Neural crest cell (in vitro differentiated cells): ENCODE results near the gene ANKRD23. TPM values are rescaled to one million over a fixed set of nuclear protein-coding genes. Genes with fewer than 3 reads are reported as not detected.
"Not testable (repeated sequence)": the region's sequence is repeated elsewhere in the genome, so short reads cannot be mapped to it uniquely, and the experiment has no call there.

Source experiments
- DNase-seq: peaks from one replicate; pipeline ENCODE4 v3.0.0; 2021; ENCODE audit warnings: low read depth, mixed read lengths, low spot score
- H3K27ac Mint-ChIP-seq: one replicate; pipeline ENCODE4 v1.8.0; 2021; ENCODE audit warnings: mild to moderate bottlenecking, mixed read lengths; ENCODE audit not compliant: unreplicated experiment
- H3K27me3 Mint-ChIP-seq: 2 replicates; pipeline ENCODE4 v1.8.0; 2021; ENCODE audit warnings: low read depth, mild to moderate bottlenecking, mixed read lengths
- H3K36me3 Mint-ChIP-seq: 2 replicates; pipeline ENCODE4 v1.8.0; 2021; ENCODE audit warnings: low read depth, mild to moderate bottlenecking, mixed read lengths
- H3K4me1 Mint-ChIP-seq: 2 replicates; pipeline ENCODE4 v1.8.0; 2021; ENCODE audit warnings: mixed read lengths
- H3K4me3 Mint-ChIP-seq: one replicate; pipeline ENCODE4 v1.8.0; 2021; ENCODE audit warnings: mild to moderate bottlenecking, mixed read lengths
- H3K9me3 Mint-ChIP-seq: 2 replicates; pipeline ENCODE4 v1.8.0; 2021; ENCODE audit warnings: mixed read lengths
- CTCF ChIP-seq: fragments of 200-600 bp; sonication (generic); conservative IDR thresholded peaks from 2 replicates; pipeline ENCODE4 v1.5.0; 2021; ENCODE audit warnings: antibody characterized with exemption, mild to moderate bottlenecking
- total RNA-seq: library from RNA; stranded (reverse); gene quantifications from 2 replicates; pipeline ENCODE4 v1.2.1, GENCODE V29; 2021

ANKRD23 gene
- total RNA-seq, 1 donor from 2014 or later: 11.4 TPM

GRCh38 chr2:96863575-96864342 lies 19.9 kb upstream of the ANKRD23 start:
- no peak for DNase-seq
- no peaks in the 10 kb centered on the region for H3K27me3 Mint-ChIP-seq
- no peaks in the 10 kb centered on the region for H3K9me3 Mint-ChIP-seq
- H3K36me3 Mint-ChIP-seq: peaks cover 8% of the 10 kb centered on the region
- no peak overlapping the region for H3K27ac Mint-ChIP-seq
- no peak for TF ChIP-seq CTCF
- H3K4me1 Mint-ChIP-seq: peaks cover 41% of the 10 kb centered on the region
- peak overlapping the region; percentile 81 for H3K4me3 Mint-ChIP-seq

- peaks cover 42% of the 10 kb centered on the region for H3K4me1 Mint-ChIP-seq
- not testable (repeated sequence) for DNase-seq, H3K27me3 Mint-ChIP-seq, H3K27ac Mint-ChIP-seq, H3K9me3 Mint-ChIP-seq, H3K36me3 Mint-ChIP-seq
- H3K4me3 Mint-ChIP-seq: peak overlapping the region; percentile 81
Observed at GRCh38 chr2:96863056-96863455, 19.2 kb upstream of the ANKRD23 start.

GRCh38 chr2:96861074-96861473 lies 17.3 kb upstream of the ANKRD23 start:
- H3K4me3 Mint-ChIP-seq: peak overlapping the region; percentile 67
- H3K27ac Mint-ChIP-seq: no peak overlapping the region
- peaks cover 47% of the 10 kb centered on the region for H3K4me1 Mint-ChIP-seq
- H3K27me3 Mint-ChIP-seq: no peaks in the 10 kb centered on the region
- DNase-seq: no peak
- H3K36me3 Mint-ChIP-seq: peaks cover 8% of the 10 kb centered on the region
- no peaks in the 10 kb centered on the region for H3K9me3 Mint-ChIP-seq
- TF ChIP-seq CTCF: no peak

GRCh38 chr2:96860065-96861029 lies 16.5 kb upstream of the ANKRD23 start:
- peaks cover 8% of the 10 kb centered on the region for H3K36me3 Mint-ChIP-seq
- no peak for TF ChIP-seq CTCF
- H3K27me3 Mint-ChIP-seq: no peaks in the 10 kb centered on the region
- no peak for DNase-seq
- H3K4me3 Mint-ChIP-seq: peak overlapping the region; percentile 67
- H3K4me1 Mint-ChIP-seq: peaks cover 42% of the 10 kb centered on the region
- H3K27ac Mint-ChIP-seq: no peak overlapping the region
- no peaks in the 10 kb centered on the region for H3K9me3 Mint-ChIP-seq

- H3K36me3 Mint-ChIP-seq: peaks cover 8% of the 10 kb centered on the region
- no peaks in the 10 kb centered on the region for H3K27me3 Mint-ChIP-seq
- no peak overlapping the region for H3K27ac Mint-ChIP-seq
- TF ChIP-seq CTCF: no peak
- DNase-seq: no peak
- peaks cover 46% of the 10 kb centered on the region for H3K4me1 Mint-ChIP-seq
- H3K9me3 Mint-ChIP-seq: no peaks in the 10 kb centered on the region
- peak overlapping the region; percentile 93 for H3K4me3 Mint-ChIP-seq
Observed at GRCh38 chr2:96859681-96860064, 15.9 kb upstream of the ANKRD23 start.
